Activated T-cell treated with anti-CD3 and anti-CD28 coated beads, Interleukin-2, amount 50 U/mL, for 24 hours (primary cell): ENCODE data around the gene ERCC3.

Source experiments
- DNase-seq: peaks from one replicate; pipeline ENCODE4 v3.0.0-alpha.2; 2020
- H3K27ac Mint-ChIP-seq: 2 replicates; pipeline ENCODE4 v1.8.0; 2020; ENCODE audit warnings: mild to moderate bottlenecking, mixed read lengths
- H3K27me3 Mint-ChIP-seq: 2 replicates; pipeline ENCODE4 v1.8.0; 2020; ENCODE audit warnings: mixed read lengths
- H3K36me3 Mint-ChIP-seq: 2 replicates; pipeline ENCODE4 v1.8.0; 2020; ENCODE audit warnings: low read depth, mixed read lengths
- H3K4me1 Mint-ChIP-seq: 2 replicates; pipeline ENCODE4 v1.8.0; 2020; ENCODE audit warnings: low read depth, mixed read lengths
- H3K4me3 Mint-ChIP-seq: 2 replicates; pipeline ENCODE4 v1.8.0; 2020; ENCODE audit warnings: mild to moderate bottlenecking, moderate library complexity, mixed read lengths
- H3K9me3 Mint-ChIP-seq: 2 replicates; pipeline ENCODE4 v1.8.0; 2020; ENCODE audit warnings: mixed read lengths

Gene ERCC3

GRCh38 chr2:127293748-127294562, at the start of gene ERCC3:
ERCC3 (minus strand) TSS chr2:127294144; CDS start chr2:127294081, 63 bp downstream.
- Mint-ChIP-seq H3K4me1 (peaks cover 31% of the 10 kb centered on the region), H3K36me3 (peaks cover 54% of the 10 kb centered on the region), H3K27ac (peak within 1 kb of the TSS; percentile 99), H3K9me3 (no peaks in the 10 kb centered on the region), H3K27me3 (no peaks in the 10 kb centered on the region), H3K4me3 (peak within 1 kb of the TSS; percentile 100)
- DNase-seq = peak; percentile 90

DNA sequence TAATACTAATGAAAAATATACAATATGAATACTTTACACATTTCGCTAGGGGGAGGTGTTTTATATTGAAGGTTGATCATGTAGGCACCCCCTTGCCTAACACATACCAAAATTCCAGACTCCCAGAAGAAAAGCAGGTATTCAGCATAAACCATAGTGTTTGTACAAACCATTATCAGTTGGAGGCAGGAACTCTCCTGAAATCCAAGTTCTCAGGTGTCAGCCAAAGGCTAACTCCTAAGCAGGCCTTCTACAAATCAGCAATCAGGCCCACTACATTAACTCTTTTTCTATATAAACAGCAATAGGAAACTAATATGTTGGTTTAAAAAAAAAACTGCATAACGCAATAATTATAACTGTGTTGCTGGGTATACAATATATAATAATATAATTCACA, 49.3 kb upstream of the ERCC3 start:
- Mint-ChIP-seq H3K4me1 (peaks cover 32% of the 10 kb centered on the region), H3K27me3 (no peaks in the 10 kb centered on the region), H3K9me3 (no peaks in the 10 kb centered on the region), H3K27ac (no peak overlapping the region), H3K4me3 (no peak overlapping the region), H3K36me3 (peaks cover 34% of the 10 kb centered on the region)
- DNase-seq = no peak

DNA sequence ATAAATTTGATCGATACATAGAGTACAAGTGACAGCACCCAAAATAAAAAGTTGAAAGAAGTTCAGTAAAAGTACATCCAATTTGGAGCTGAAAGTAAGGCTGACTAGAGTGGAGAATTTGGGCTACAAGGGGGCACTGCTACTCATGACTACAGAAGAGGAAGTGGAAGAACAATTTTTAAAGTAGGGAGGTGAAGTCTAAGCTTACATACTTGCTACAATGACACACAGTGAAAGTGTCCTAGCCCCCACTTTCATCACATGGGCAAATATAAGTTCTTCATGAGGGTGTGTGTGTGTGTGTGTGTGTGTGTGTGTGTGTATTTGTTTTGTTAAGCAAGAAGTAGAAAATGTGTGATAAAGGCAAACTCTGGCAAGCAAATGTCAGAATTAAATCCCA, 48.2 kb upstream of the ERCC3 start:
- Mint-ChIP-seq H3K4me1 (peaks cover 23% of the 10 kb centered on the region), H3K36me3 (peaks cover 46% of the 10 kb centered on the region), H3K27me3 (no peaks in the 10 kb centered on the region), H3K9me3 (no peaks in the 10 kb centered on the region), H3K4me3 (no peak overlapping the region), H3K27ac (peak overlapping the region; percentile 8)
- no peak for DNase-seq

DNA sequence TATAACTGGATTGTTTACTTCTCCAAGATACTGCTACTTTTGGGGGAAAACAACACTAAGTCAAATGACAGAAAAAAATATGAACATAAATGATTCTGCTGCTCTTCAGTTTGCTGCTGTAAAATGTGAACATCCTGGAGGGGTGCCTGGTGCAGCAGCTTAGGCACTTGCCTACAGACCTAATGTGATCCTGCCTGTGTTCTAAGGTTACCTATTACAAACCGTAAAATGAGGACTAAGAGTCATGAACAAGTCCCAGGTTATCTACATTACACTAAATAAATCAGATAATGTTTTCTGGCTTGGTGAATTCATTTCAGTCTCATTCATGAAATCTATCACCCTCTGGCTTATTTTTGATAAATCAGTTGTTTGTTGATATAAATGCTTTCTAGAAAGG, 38.4 kb upstream of the ERCC3 start:
- peaks cover 75% of the 10 kb centered on the region for H3K36me3 Mint-ChIP-seq
- H3K9me3 Mint-ChIP-seq = no peaks in the 10 kb centered on the region
- DNase-seq = no peak
- H3K4me1 Mint-ChIP-seq = no peaks in the 10 kb centered on the region
- H3K27ac Mint-ChIP-seq = no peak overlapping the region
- no peak overlapping the region for H3K4me3 Mint-ChIP-seq
- H3K27me3 Mint-ChIP-seq = no peaks in the 10 kb centered on the region

DNA sequence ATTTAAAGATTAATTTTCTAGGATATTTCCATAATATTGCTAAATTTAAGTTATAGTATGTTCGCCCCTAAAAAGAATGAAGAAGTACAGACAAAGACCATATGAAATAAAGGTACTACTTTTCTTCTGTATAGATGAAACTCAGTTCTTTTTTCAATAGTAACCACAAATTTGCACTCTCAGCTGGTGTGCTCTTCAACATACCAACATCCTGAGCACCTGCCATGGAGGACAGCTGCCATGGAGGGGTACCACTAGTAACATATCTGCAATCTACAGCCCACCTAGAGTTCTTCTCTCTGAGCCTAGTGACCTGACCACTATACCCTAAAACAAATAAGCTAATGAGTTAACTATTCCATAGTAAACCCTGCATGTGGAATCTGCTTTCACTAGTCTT, 36.8 kb upstream of the ERCC3 start:
- H3K9me3 Mint-ChIP-seq = no peaks in the 10 kb centered on the region
- no peak for DNase-seq
- H3K4me1 Mint-ChIP-seq = no peaks in the 10 kb centered on the region
- H3K36me3 Mint-ChIP-seq = peaks cover 70% of the 10 kb centered on the region
- no peaks in the 10 kb centered on the region for H3K27me3 Mint-ChIP-seq
- no peak overlapping the region for H3K27ac Mint-ChIP-seq
- no peak overlapping the region for H3K4me3 Mint-ChIP-seq

DNA sequence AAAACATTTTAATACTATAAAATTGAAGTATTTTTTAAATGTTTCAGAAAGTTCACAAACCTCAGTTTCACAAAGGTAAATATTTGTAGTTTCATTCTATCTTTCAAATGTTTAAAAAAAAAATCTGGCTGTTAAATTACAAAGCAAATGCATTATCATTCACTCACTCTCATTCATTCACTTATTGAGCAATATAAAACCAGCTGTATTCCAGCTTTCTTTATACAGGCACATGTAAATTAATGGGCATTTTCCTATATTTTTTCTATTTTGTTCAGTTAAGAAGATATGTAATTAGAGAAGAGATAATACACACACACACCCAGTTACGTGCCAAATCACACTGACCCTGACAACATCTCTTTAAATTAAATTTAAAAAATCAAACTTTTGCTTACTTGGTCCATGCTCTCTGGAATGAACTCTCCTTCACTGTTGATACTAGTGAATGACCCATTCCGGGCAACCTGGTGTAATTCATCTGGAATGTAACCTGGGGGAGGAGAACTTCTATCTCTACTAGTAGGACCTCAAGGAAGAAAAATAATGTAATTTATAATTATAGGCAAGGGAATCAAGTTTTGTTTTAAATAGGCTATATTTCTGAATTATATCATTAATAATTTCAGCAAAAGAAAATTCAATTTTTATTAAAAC, 32.5 kb upstream of the ERCC3 start:
- Mint-ChIP-seq H3K27me3 (no peaks in the 10 kb centered on the region), H3K4me3 (no peak overlapping the region), H3K27ac (no peak overlapping the region), H3K4me1 (no peaks in the 10 kb centered on the region), H3K9me3 (no peaks in the 10 kb centered on the region), H3K36me3 (peaks cover 69% of the 10 kb centered on the region)
- DNase-seq = no peak

DNA sequence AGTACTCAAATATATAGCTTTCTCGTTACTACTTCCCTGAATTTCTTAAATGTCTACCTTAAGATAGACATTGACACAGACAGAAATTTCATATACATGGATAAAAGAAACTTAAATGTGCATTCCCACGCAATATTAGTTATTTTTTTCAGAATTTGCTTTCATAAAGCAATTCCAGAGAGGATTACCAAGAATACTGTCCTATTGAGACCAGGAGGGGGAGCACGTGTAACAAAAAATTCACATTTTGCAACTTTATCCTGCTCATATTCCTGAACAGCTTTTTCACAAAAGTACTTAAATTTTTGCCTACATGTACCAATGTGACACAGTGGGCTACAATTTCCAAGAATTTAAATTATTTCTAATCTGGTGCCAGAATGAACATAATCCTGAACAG, 30.7 kb upstream of the ERCC3 start:
- Mint-ChIP-seq H3K27ac (no peak overlapping the region), H3K36me3 (peaks cover 77% of the 10 kb centered on the region), H3K27me3 (no peaks in the 10 kb centered on the region), H3K4me3 (no peak overlapping the region), H3K4me1 (peaks cover 9% of the 10 kb centered on the region), H3K9me3 (peaks cover 8% of the 10 kb centered on the region)
- DNase-seq = no peak

GRCh38 chr2:127321303-127321702, 27.4 kb upstream of the ERCC3 start:
- Mint-ChIP-seq H3K27ac (no peak overlapping the region), H3K27me3 (no peaks in the 10 kb centered on the region), H3K9me3 (peaks cover 8% of the 10 kb centered on the region), H3K4me1 (peaks cover 9% of the 10 kb centered on the region), H3K36me3 (peaks cover 87% of the 10 kb centered on the region), H3K4me3 (no peak overlapping the region)
- DNase-seq = no peak

DNA sequence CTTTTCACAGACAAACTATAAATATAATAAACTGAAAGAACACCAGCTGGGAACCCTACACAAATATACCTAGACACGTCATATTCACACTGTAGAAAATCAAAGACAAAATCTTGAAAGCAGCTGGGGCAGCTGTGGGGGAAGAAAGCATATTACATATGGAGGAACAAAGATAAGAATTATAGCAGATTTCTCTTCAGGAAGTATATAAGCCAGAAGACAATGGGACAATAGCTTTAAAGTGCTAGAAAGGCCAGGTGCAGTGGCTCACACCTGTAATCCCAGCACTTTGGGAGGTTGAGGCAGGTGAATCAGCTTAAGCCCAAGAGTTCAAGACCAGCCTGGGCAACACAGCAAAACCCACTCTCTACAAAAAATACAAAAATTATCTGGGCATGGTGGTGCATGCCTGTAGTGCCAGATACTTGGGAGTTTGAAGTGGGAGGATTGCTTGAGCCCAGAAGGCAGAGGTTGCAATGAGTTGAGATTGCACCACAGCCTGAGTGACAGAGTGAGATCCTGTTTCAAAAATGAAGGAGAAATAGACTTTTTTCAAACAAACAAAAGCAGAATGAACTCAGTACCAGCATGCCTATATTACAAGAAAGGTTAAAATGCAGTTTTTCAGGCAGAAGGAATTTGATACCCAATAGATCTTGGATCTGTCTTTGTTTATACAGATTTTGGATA, 26.8 kb upstream of the ERCC3 start:
- peaks cover 8% of the 10 kb centered on the region for H3K9me3 Mint-ChIP-seq
- H3K27ac Mint-ChIP-seq = peak overlapping the region; percentile 66
- peaks cover 9% of the 10 kb centered on the region for H3K4me1 Mint-ChIP-seq
- no peaks in the 10 kb centered on the region for H3K27me3 Mint-ChIP-seq
- peaks cover 87% of the 10 kb centered on the region for H3K36me3 Mint-ChIP-seq
- no peak for DNase-seq
- H3K4me3 Mint-ChIP-seq = no peak overlapping the region

DNA sequence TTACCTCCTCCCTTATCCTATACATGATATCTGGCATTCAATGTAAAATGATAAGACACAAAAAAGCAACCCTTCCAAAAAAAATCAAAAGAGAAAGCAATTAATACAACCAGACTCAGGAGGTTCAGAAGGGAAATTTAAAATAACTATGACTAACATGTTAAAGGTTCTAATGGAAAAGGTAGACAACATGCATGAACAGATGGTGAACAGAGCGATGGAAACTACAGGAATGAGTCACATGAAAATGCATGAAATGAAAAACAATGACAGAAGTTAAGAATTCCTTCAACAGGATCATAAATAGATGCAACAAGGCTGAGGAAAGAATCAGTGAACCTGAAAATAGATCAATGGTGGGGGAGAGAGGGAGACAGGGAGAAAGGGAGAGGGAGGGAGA, 26.1 kb upstream of the ERCC3 start:
- Mint-ChIP-seq H3K36me3 (peaks cover 87% of the 10 kb centered on the region), H3K9me3 (peaks cover 8% of the 10 kb centered on the region), H3K4me3 (no peak overlapping the region), H3K27me3 (no peaks in the 10 kb centered on the region), H3K4me1 (peaks cover 9% of the 10 kb centered on the region), H3K27ac (peak overlapping the region; percentile 66)
- no peak for DNase-seq

DNA sequence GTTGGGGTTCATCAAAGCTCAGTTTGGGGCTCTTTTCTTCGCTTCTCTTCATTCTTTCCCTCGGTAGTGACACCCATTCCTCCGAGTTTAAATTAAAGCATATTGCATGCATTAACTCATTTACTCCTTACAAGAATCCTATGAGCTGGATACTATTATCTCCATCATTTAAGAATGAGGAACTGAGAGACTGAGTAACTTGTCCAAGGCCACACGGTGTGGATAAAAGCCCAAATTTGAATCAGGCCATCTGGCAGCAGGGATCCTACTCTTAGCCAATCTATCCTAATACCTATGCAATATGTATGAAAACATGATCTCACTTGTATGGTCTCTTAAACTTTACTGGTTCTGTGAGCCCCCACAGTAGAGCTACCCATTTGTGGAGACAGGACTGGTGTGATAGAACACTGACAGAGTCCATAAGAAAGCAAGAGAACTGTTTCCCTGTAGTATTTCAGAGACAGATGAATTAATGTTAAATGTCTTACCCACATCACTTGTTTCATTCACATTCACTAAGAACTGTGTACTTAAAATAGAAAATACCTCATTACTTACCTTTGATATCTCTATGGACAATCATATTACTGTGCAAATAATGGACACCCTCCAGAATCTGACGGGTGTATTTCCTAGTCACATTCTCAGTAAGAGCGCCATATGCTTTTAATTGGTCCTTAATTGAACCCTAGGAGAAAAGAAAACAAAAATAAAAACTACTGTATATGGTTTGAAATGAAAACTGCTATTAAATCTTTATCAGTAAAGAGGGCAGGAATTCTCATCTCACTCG, 20.4 kb upstream of the ERCC3 start:
- no peaks in the 10 kb centered on the region for H3K4me1 Mint-ChIP-seq
- no peak overlapping the region for H3K4me3 Mint-ChIP-seq
- no peaks in the 10 kb centered on the region for H3K27me3 Mint-ChIP-seq
- H3K9me3 Mint-ChIP-seq = no peaks in the 10 kb centered on the region
- DNase-seq = no peak
- no peak overlapping the region for H3K27ac Mint-ChIP-seq
- peaks cover 92% of the 10 kb centered on the region for H3K36me3 Mint-ChIP-seq

DNA sequence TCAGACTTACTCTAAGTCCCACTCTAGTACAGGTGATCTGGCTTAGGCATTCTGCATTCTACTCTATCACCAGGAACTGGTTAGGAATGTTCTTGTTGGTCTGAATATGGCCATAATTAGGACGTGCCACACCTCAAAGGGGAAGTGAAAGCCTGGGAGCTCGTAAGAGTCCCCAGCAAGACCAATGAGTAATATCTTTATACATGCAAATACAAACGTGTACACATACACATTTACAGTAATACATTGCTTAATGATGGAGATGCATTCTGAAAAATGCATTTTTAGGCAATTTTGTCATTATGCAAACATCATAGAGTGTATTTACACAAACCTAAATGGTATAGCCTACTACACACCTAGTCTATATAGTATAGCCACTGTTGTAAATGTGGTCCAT, 19.5 kb upstream of the ERCC3 start:
- H3K27ac Mint-ChIP-seq = no peak overlapping the region
- no peaks in the 10 kb centered on the region for H3K4me1 Mint-ChIP-seq
- H3K36me3 Mint-ChIP-seq = peaks cover 92% of the 10 kb centered on the region
- DNase-seq = no peak
- no peak overlapping the region for H3K4me3 Mint-ChIP-seq
- H3K27me3 Mint-ChIP-seq = no peaks in the 10 kb centered on the region
- H3K9me3 Mint-ChIP-seq = no peaks in the 10 kb centered on the region

GRCh38 chr2:127310980-127311379, 17.0 kb upstream of the ERCC3 start:
- no peak overlapping the region for H3K4me3 Mint-ChIP-seq
- peaks cover 86% of the 10 kb centered on the region for H3K36me3 Mint-ChIP-seq
- H3K9me3 Mint-ChIP-seq = no peaks in the 10 kb centered on the region
- no peaks in the 10 kb centered on the region for H3K27me3 Mint-ChIP-seq
- no peak for DNase-seq
- H3K4me1 Mint-ChIP-seq = no peaks in the 10 kb centered on the region
- H3K27ac Mint-ChIP-seq = no peak overlapping the region

- no peak for DNase-seq
- Mint-ChIP-seq H3K36me3 (peaks cover 83% of the 10 kb centered on the region), H3K9me3 (no peaks in the 10 kb centered on the region), H3K4me3 (no peak overlapping the region), H3K27ac (no peak overlapping the region), H3K27me3 (no peaks in the 10 kb centered on the region), H3K4me1 (no peaks in the 10 kb centered on the region)
Observed at GRCh38 chr2:127309468-127309867, 15.5 kb upstream of the ERCC3 start.
